ENCODE data around the gene CYSRT1.
A peak's percentile ranks its signal among the peaks of the same experiment; 100 is the strongest.

Gene CYSRT1

GRCh38 chr9:137188490-137189296, 36.3 kb upstream of the CYSRT1 start, which contains the start of the genes ANAPC2 and SSNA1:
TSS of gene ANAPC2 (minus strand) at chr9:137188560. CDS start at chr9:137188532, 28 bp downstream.
TSS of gene SSNA1 (plus strand) at chr9:137188676. CDS start at chr9:137188727, 51 bp downstream.
- TF ChIP-seq Cebpa-rat (IDR thresholded peaks at IDR 0.05): no peak
- Histone ChIP-seq H3K36me3 (peaks cover 41 to 80% (median 62%) of the 10 kb centered on the region in 11 experiments), H3K9me3 (replicated peaks in 1 of 11) (no peaks in the 10 kb centered on the region), H4K20me1 (peaks cover 12 to 96% (median 83%) of the 10 kb centered on the region in 11 experiments; a peak in 21 of 22 replicates), H3K4me3 (peak within 1 kb of the TSS; percentile 83 to 99 (median 98)), H3K4me2 (peak within 1 kb of the TSS; percentile 93 to 100 (median 100)), H3K9ac (peak within 1 kb of the TSS; percentile 86 to 95 (median 93)), H3K27ac (peak within 1 kb of the TSS; percentile 82 to 94 (median 89)), H3K4me1 (peaks cover 48 to 70% (median 60%) of the 10 kb centered on the region in 10 experiments), H3K27me3 (no peaks in the 10 kb centered on the region)

GRCh38 chr9:137189297-137190295, 35.4 kb upstream of the CYSRT1 start:
- no peak for TF ChIP-seq Cebpa-rat (IDR thresholded peaks at IDR 0.05)
- H4K20me1 ChIP-seq: peaks cover 12 to 96% (median 85%) of the 10 kb centered on the region in 11 experiments; a peak in 21 of 22 replicates
- peaks cover 32 to 76% (median 53%) of the 10 kb centered on the region in 11 experiments for H3K36me3 ChIP-seq
- no peaks in the 10 kb centered on the region for H3K27me3 ChIP-seq
- peak overlapping the region; percentile 82 to 94 (median 89); a peak in 21 of 22 replicates for H3K27ac ChIP-seq
- H3K9me3 ChIP-seq (replicated peaks in 1 of 11): no peaks in the 10 kb centered on the region
- peak overlapping the region; percentile 86 to 95 (median 93) for H3K9ac ChIP-seq
- peak overlapping the region; percentile 83 to 99 (median 98) for H3K4me3 ChIP-seq
- H3K4me1 ChIP-seq: peaks cover 48 to 79% (median 65%) of the 10 kb centered on the region in 10 experiments
- peak overlapping the region; percentile 92 to 100 (median 100) for H3K4me2 ChIP-seq

GRCh38 chr9:137190315-137190856, 34.6 kb upstream of the CYSRT1 start:
- peak overlapping the region; percentile 86 to 95 (median 93) for H3K9ac ChIP-seq
- H3K4me2 ChIP-seq: peak overlapping the region; percentile 92 to 100 (median 100)
- H3K4me3 ChIP-seq: peak overlapping the region; percentile 83 to 99 (median 98); a peak in 18 of 20 replicates
- no peak for TF ChIP-seq Cebpa-rat (IDR thresholded peaks at IDR 0.05)
- H3K9me3 ChIP-seq (replicated peaks in 1 of 11): no peaks in the 10 kb centered on the region
- H3K4me1 ChIP-seq: peaks cover 48 to 83% (median 66%) of the 10 kb centered on the region in 10 experiments
- peaks cover 12 to 96% (median 83%) of the 10 kb centered on the region in 11 experiments; a peak in 21 of 22 replicates for H4K20me1 ChIP-seq
- H3K27ac ChIP-seq: peak overlapping the region in 9 of 11 experiments; percentile 82 to 94 (median 89); a peak in 13 of 22 replicates
- no peaks in the 10 kb centered on the region for H3K27me3 ChIP-seq
- H3K36me3 ChIP-seq: peaks cover 24 to 76% (median 45%) of the 10 kb centered on the region in 11 experiments

GRCh38 chr9:137191245-137191644, 33.7 kb upstream of the CYSRT1 start:
- peak overlapping the region; percentile 92 to 100 (median 100); a peak in 21 of 22 replicates for H3K4me2 ChIP-seq
- peaks cover 12 to 96% (median 83%) of the 10 kb centered on the region in 11 experiments; a peak in 21 of 22 replicates for H4K20me1 ChIP-seq
- H3K9me3 ChIP-seq (replicated peaks in 1 of 11): no peaks in the 10 kb centered on the region
- peak overlapping the region in 3 of 10 experiments; percentile 32 to 99 (median 98); a peak in 4 of 20 replicates for H3K4me3 ChIP-seq
- H3K9ac ChIP-seq: peak overlapping the region; percentile 43 to 95 (median 93); a peak in 19 of 22 replicates
- no peak for TF ChIP-seq Cebpa-rat (IDR thresholded peaks at IDR 0.05)
- no peaks in the 10 kb centered on the region for H3K27me3 ChIP-seq
- peaks cover 42 to 81% (median 61%) of the 10 kb centered on the region in 10 experiments for H3K4me1 ChIP-seq
- H3K36me3 ChIP-seq: peaks cover 16 to 74% (median 41%) of the 10 kb centered on the region in 11 experiments
- peak overlapping the region in 8 of 11 experiments; percentile 5 to 49 (median 17); a peak in 7 of 22 replicates for H3K27ac ChIP-seq

- Histone ChIP-seq H3K27ac (no peak overlapping the region; a peak in 2 of 22 replicates), H3K4me2 (peak overlapping the region; percentile 92 to 100 (median 100); a peak in 18 of 22 replicates), H4K20me1 (peaks cover 12 to 96% (median 83%) of the 10 kb centered on the region in 11 experiments; a peak in 21 of 22 replicates), H3K4me1 (peaks cover 36 to 80% (median 57%) of the 10 kb centered on the region in 10 experiments), H3K9ac (peak overlapping the region in 10 of 11 experiments; percentile 43 to 95 (median 93); a peak in 17 of 22 replicates), H3K36me3 (peaks cover 15 to 68% (median 34%) of the 10 kb centered on the region in 11 experiments; a peak in 21 of 22 replicates), H3K9me3 (replicated peaks in 1 of 11) (no peaks in the 10 kb centered on the region), H3K4me3 (no peak overlapping the region; a peak in 1 of 20 replicates), H3K27me3 (no peaks in the 10 kb centered on the region)
- TF ChIP-seq Cebpa-rat (IDR thresholded peaks at IDR 0.05): no peak
Observed at GRCh38 chr9:137191691-137192447, 33.1 kb upstream of the CYSRT1 start.

- Histone ChIP-seq H3K9ac (peak overlapping the region in 9 of 11 experiments; percentile 15 to 95 (median 88); a peak in 12 of 22 replicates), H3K4me2 (peak overlapping the region in 3 of 11 experiments; percentile 100; a peak in 3 of 22 replicates), H3K36me3 (peaks cover 15 to 63% (median 30%) of the 10 kb centered on the region in 11 experiments; a peak in 20 of 22 replicates), H3K27me3 (no peaks in the 10 kb centered on the region), H3K27ac (no peak overlapping the region; a peak in 1 of 22 replicates), H3K4me3 (no peak overlapping the region), H3K4me1 (peaks cover 33 to 79% (median 57%) of the 10 kb centered on the region in 10 experiments), H3K9me3 (replicated peaks in 1 of 11) (no peaks in the 10 kb centered on the region), H4K20me1 (peaks cover 13 to 96% (median 83%) of the 10 kb centered on the region in 11 experiments; a peak in 21 of 22 replicates)
- TF ChIP-seq Cebpa-rat (IDR thresholded peaks at IDR 0.05): no peak
Observed at GRCh38 chr9:137192448-137192780, 32.6 kb upstream of the CYSRT1 start.

GRCh38 chr9:137192859-137193258, 32.1 kb upstream of the CYSRT1 start:
- H3K4me3 ChIP-seq: no peak overlapping the region
- H4K20me1 ChIP-seq: peaks cover 17 to 96% (median 83%) of the 10 kb centered on the region in 11 experiments; a peak in 21 of 22 replicates
- peak overlapping the region in 1 of 11 experiments; percentile 100; a peak in 2 of 22 replicates for H3K4me2 ChIP-seq
- H3K27me3 ChIP-seq: no peaks in the 10 kb centered on the region
- peaks cover 15 to 65% (median 30%) of the 10 kb centered on the region in 11 experiments; a peak in 20 of 22 replicates for H3K36me3 ChIP-seq
- H3K9me3 ChIP-seq (replicated peaks in 1 of 11): no peaks in the 10 kb centered on the region
- no peak overlapping the region for H3K27ac ChIP-seq
- H3K9ac ChIP-seq: peak overlapping the region in 9 of 11 experiments; percentile 15 to 86 (median 40); a peak in 13 of 22 replicates
- no peak for TF ChIP-seq Cebpa-rat (IDR thresholded peaks at IDR 0.05)
- peaks cover 33 to 79% (median 57%) of the 10 kb centered on the region in 10 experiments for H3K4me1 ChIP-seq

Data from BLaER1 treated with 17β-estradiol and CSF1 and Interleukin-3, amounts not matched to agents 10 nM and 100 nM (cell line).